ENCODE measurements around the gene CCL13.

Gene CCL13

GRCh38 chr17:34384822-34385605 lies 28.7 kb downstream of the CCL13 start:
- DNase-seq (ENCODE audit: low spot score) = no peak

GRCh38 chr17:34386343-34386696 lies 30.0 kb downstream of the CCL13 start:
- DNase-seq (ENCODE audit: low spot score) = no peak

DNA sequence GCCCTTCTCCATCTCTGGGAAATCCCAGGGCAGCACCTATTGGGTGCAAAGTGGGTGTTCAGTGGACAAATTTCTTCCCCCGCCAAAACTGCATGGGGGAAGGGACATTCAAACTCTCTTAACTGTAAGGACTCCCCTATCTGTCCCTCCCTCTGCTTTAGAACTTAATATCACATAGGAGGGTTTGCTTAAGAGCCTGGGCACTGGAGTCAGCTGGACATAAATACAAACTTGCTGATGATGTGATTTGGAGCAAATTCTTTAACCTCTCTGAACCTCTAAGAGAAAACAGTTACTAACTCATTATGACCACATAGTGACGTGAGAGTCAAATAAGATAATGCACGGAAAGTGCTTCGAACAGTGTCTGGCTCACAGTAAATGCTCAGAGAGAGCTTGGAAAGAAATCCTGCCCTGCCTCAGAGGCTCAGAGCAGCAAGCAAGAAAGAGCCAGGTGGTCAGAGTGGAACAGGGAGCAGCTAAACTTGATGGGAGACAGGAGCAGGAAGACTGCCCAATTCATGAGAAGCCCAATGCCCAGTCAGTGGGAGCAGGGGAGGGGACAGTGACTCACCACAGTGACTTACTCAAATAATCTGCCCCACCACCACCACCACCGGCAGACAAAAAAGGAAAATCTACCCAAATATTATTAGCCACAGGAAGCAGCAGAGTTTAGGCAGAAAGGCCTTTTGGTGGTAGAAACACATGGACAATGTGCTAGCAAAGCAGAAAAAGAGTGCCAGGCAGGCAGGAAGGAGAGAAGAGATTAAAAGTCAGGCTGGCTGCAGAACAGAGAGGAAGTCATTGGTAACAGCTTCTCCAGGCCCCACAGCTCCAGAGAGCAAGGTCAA lies 30.6 kb downstream of the CCL13 start:
- DNase-seq (ENCODE audit: low spot score) = no peak

GRCh38 chr17:34387566-34387965 lies 31.3 kb downstream of the CCL13 start:
- no peak for DNase-seq (ENCODE audit: low spot score)

- no peak for DNase-seq (ENCODE audit: low spot score)
These were observed 33.0 kb downstream of the CCL13 start for GRCh38 chr17:34389126-34389750.

DNA sequence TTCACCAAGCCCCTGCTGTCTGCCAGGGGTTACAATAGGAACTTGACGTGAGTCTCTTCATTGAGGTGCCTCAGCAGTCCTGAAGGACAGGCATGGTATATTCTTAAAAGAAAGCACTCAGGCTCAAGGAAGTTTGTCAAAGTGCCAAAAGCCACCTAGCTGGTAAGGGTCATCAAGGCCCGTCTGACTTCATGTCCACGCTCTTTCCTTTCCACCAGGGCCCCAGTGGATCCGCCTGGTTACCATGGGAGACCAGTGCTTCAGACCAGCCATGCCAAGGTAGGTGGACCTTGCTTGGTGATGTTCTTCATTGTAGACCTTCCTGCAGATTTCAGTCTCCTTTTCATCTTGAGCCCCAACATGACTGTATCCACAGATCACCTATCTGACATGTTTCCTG lies 34.4 kb downstream of the CCL13 start:
- no peak for DNase-seq (ENCODE audit: low spot score)

- DNase-seq (ENCODE audit: low spot score) = no peak
These were observed 35.0 kb downstream of the CCL13 start for GRCh38 chr17:34391241-34391640.

DNA sequence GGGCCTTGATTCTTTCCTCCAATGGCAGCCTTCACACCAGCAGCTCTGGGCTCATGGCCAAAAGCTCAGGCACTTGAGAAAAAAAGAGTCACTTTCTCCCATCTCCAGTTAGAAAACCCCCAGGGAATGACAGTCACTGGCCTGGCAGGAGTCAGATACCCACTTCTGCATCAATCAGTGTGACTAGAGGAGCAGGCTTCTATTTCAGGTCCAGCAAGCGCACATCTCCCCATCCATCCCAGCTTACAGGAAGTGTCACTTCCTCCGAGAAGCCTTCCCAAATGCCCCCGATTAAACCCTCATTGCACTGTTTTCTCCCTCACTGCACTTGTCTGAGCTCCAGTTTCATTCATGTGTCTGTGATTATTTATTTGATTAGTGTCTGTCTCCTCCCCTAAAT lies 37.1 kb downstream of the CCL13 start:
- no peak for DNase-seq (ENCODE audit: low spot score)

GRCh38 chr17:34397265-34397664 lies 41.0 kb downstream of the CCL13 start:
- DNase-seq (ENCODE audit: low spot score) = no peak

DNA sequence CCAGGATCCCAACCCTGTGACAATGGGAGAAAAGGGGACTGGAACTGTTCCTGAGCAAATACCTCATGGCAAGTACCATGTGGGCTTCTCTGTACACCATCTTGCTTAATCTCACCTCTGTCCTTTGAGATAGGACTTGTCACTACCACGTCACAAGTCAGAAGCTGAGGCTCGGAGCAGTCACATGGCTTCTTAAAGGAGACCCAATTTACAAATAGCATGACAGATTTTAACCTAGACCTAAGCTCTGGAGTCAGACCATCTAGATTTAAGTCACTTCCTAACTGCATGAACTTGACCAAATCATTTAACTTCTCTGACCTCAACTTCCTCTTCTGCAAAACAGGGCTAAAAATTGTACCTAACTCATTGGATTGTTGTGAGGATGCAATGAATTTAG lies 42.7 kb downstream of the CCL13 start:
- no peak for DNase-seq (ENCODE audit: low spot score)

- DNase-seq (ENCODE audit: low spot score) = no peak
These were observed 43.4 kb downstream of the CCL13 start for GRCh38 chr17:34399725-34400124.

- no peak for DNase-seq (ENCODE audit: low spot score)
These were observed 44.1 kb downstream of the CCL13 start for GRCh38 chr17:34400301-34400931.

- no peak for DNase-seq (ENCODE audit: low spot score)
These were observed 44.9 kb downstream of the CCL13 start for GRCh38 chr17:34401165-34401564.

GRCh38 chr17:34403006-34403405 lies 46.7 kb downstream of the CCL13 start:
- no peak for DNase-seq (ENCODE audit: low spot score)

GRCh38 chr17:34406226-34406625 lies 49.9 kb downstream of the CCL13 start:
- no peak for DNase-seq (ENCODE audit: low spot score)

All from HuH-7.5 (cell line).